GM03348 (cell line): ENCODE measurements around the gene CERCAM.
"Not testable (repeated sequence)": the region's sequence is repeated elsewhere in the genome, so short reads cannot be mapped to it uniquely, and the experiment has no call there.

Experiments
- DNase-seq: peaks from one replicate; pipeline ENCODE4 v3.0.0; 2012; ENCODE audit warnings: low spot score

CERCAM gene

GRCh38 chr9:128393145-128393775 is 27.4 kb upstream of the CERCAM start:
- no peak for DNase-seq

GRCh38 chr9:128393970-128394369 is 26.7 kb upstream of the CERCAM start:
- DNase-seq = no peak

GRCh38 chr9:128394379-128395168 is 26.1 kb upstream of the CERCAM start:
- no peak for DNase-seq

- DNase-seq = no peak
Measured at GRCh38 chr9:128396970-128397613, 23.6 kb upstream of the CERCAM start.

GRCh38 chr9:128397831-128398230 is 22.8 kb upstream of the CERCAM start:
- no peak for DNase-seq

GRCh38 chr9:128399861-128400260 is 20.8 kb upstream of the CERCAM start:
- DNase-seq = no peak

- DNase-seq = no peak
Measured at GRCh38 chr9:128404560-128404959, 16.1 kb upstream of the CERCAM start.

- no peak for DNase-seq
Measured at GRCh38 chr9:128405077-128405779, 15.4 kb upstream of the CERCAM start.

- no peak for DNase-seq
Measured at GRCh38 chr9:128405780-128406171, 14.9 kb upstream of the CERCAM start.

GRCh38 chr9:128406848-128407391 is 13.7 kb upstream of the CERCAM start:
- DNase-seq = peak; percentile 42

- DNase-seq = no peak
Measured at GRCh38 chr9:128408963-128409431, 11.7 kb upstream of the CERCAM start.

- no peak for DNase-seq
Measured at GRCh38 chr9:128409450-128409849, 11.2 kb upstream of the CERCAM start.

GRCh38 chr9:128409978-128410377 is 10.7 kb upstream of the CERCAM start:
- peak; percentile 58 for DNase-seq

GRCh38 chr9:128411364-128412119 is 9.1 kb upstream of the CERCAM start:
- DNase-seq = no peak

GRCh38 chr9:128412120-128412790 is 8.4 kb upstream of the CERCAM start:
- peak; percentile 39 for DNase-seq

GRCh38 chr9:128413728-128414127 is 6.9 kb upstream of the CERCAM start:
- not testable (repeated sequence) for DNase-seq

GRCh38 chr9:128414461-128414860 is 6.2 kb upstream of the CERCAM start:
- DNase-seq = no peak

GRCh38 chr9:128415281-128415680 is 5.4 kb upstream of the CERCAM start:
- DNase-seq = no peak

- DNase-seq = no peak
Measured at GRCh38 chr9:128416014-128416413, 4.6 kb upstream of the CERCAM start.

GRCh38 chr9:128416432-128417019 is 4.1 kb upstream of the CERCAM start:
- no peak for DNase-seq
